Mucosa of descending colon (tissue), 3 donors: Measurements from ENCODE around the gene AJUBA. TPM values are rescaled to one million over a fixed set of nuclear protein-coding genes. Genes with fewer than 3 reads are reported as not detected.

Experiments used
- ATAC-seq: fragments of 200-7000 bp; cut with Tn5 transposase; one replicate; pipeline ENCODE4 v1.9.1; 2020; ENCODE audit warnings: mild to moderate bottlenecking, moderate library complexity
- DNase-seq, 3 donors: peaks; one replicate each; pipeline ENCODE4 v3.0.0-alpha.2; 2020
- H3K36me3 ChIP-seq: fragments of 200-600 bp; one replicate; pipeline ENCODE4 v1.8.0; 2021; ENCODE audit warnings: low read depth, mild to moderate bottlenecking
- H3K4me1 ChIP-seq: fragments of 200-600 bp; one replicate; pipeline ENCODE4 v1.8.0; 2021; ENCODE audit warnings: low read depth, mild to moderate bottlenecking
- H3K4me3 ChIP-seq: fragments of 200-600 bp; one replicate; pipeline ENCODE4 v1.8.0; 2021; ENCODE audit warnings: mild to moderate bottlenecking
- H3K9me3 ChIP-seq: fragments of 200-600 bp; one replicate; pipeline ENCODE4 v1.8.0; 2021; ENCODE audit warnings: mild to moderate bottlenecking
- CTCF ChIP-seq: fragments of 200-600 bp; IDR thresholded peaks from one replicate; pipeline ENCODE4 v1.8.0; 2022; ENCODE audit warnings: antibody characterized with exemption, mild to moderate bottlenecking
- intact Hi-C, 2 donors: fragments of 100-400 bp; cut with DNase I in 1 of 2; cut with micrococcal nuclease in 1 of 2; formaldehyde crosslinking; loops; one replicate each; pipeline versions ENCODE4 v1.11.0 to v1.11.1; 2022; cut with DNase I, micrococcal nuclease
- total RNA-seq, 3 donors: library from RNA; stranded (reverse); fragmentation: NEBNext Ultra II Directional in 2 of 3; extraction: Animal tissue kit (Norgen Biotek cat#: 25700) in 2 of 3; gene quantifications; one replicate each; pipeline versions ENCODE4 v1.2.1 to v1.2.4, GENCODE V29; 2021 to 2023
- donor health status: DM: no; HTN: no; CAD: no; lungs with moderate emphysema.
- donor health status: DM: no; HTN: no; CAD: no.
- donor health status: DM: no; HTN: yes; CAD: no.

Gene AJUBA
- total RNA-seq, 3 donors from 2014 or later, result 1.5 to 4.7 (median 2.3) TPM

GRCh38 chr14:22986508-22987054 is 4.2 kb upstream of the AJUBA start:
- peak; percentile 74 for ATAC-seq
- peaks cover 6% of the 10 kb centered on the region for H3K4me1 ChIP-seq
- intact Hi-C loops, result loop anchor here (1.0 to 5.0 kb wide), 2 partner anchors 71 to 72 kb away; partner anchors contain the start of gene CDH24 (in 1 of the 2)
- no peaks in the 10 kb centered on the region for H3K9me3 ChIP-seq
- H3K36me3 ChIP-seq, result no peaks in the 10 kb centered on the region
- TF ChIP-seq CTCF, result peak; percentile 71
- no peak overlapping the region for H3K4me3 ChIP-seq
- peak; percentile 75 to 97 (median 87) for DNase-seq

- ATAC-seq (no peak), DNase-seq (no peak)
- TF ChIP-seq CTCF, result no peak
- Histone ChIP-seq H3K9me3 (no peaks in the 10 kb centered on the region), H3K4me3 (no peak overlapping the region), H3K36me3 (no peaks in the 10 kb centered on the region), H3K4me1 (peaks cover 12% of the 10 kb centered on the region)
- intact Hi-C loops, result loop anchor here (1.0 to 5.0 kb wide), 2 partner anchors 71 to 72 kb away; partner anchors contain the start of gene CDH24 (in 1 of the 2)
These were observed 3.6 kb upstream of the AJUBA start for GRCh38 chr14:22985894-22986507.

- Histone ChIP-seq H3K9me3 (no peaks in the 10 kb centered on the region), H3K36me3 (no peaks in the 10 kb centered on the region), H3K4me3 (no peak overlapping the region), H3K4me1 (peaks cover 19% of the 10 kb centered on the region)
- TF ChIP-seq CTCF, result no peak
- intact Hi-C loops, result loop anchor here in 1 of 2 donors (5.0 kb wide), 1 partner anchor 72 kb away; the partner anchor contains the start of gene CDH24
- ATAC-seq, result no peak
- no peak for DNase-seq
These were observed 2.8 kb upstream of the AJUBA start for GRCh38 chr14:22984959-22985658.

- TF ChIP-seq CTCF, result no peak
- Histone ChIP-seq H3K4me1 (peaks cover 32% of the 10 kb centered on the region), H3K36me3 (no peaks in the 10 kb centered on the region), H3K4me3 (peak overlapping the region; percentile 26), H3K9me3 (no peaks in the 10 kb centered on the region)
- intact Hi-C loops, result no loop called here
- DNase-seq (no peak), ATAC-seq (no peak)
These were observed 375 bp downstream of the AJUBA start for GRCh38 chr14:22981876-22982476.

GRCh38 chr14:22981090-22981875 is 1.1 kb downstream of the AJUBA start:
- Histone ChIP-seq H3K4me1 (peaks cover 39% of the 10 kb centered on the region), H3K36me3 (no peaks in the 10 kb centered on the region)
- ATAC-seq, result no peak

More at GRCh38 chr14:22981090-22981875, 1.1 kb downstream of the AJUBA start:
- H3K9me3 ChIP-seq, result no peaks in the 10 kb centered on the region
- intact Hi-C loops, result no loop called here
- peak in 1 of 3 donors; percentile 43 for DNase-seq
- no peak for TF ChIP-seq CTCF
- H3K4me3 ChIP-seq, result peak overlapping the region; percentile 26
